ENCODE results near the gene IGF2R. TPM values are rescaled to one million over a fixed set of nuclear protein-coding genes. Genes with fewer than 3 reads are reported as not detected.

Gene IGF2R
- total RNA-seq, 1 donor from 2014 or later, result 35.1 TPM

- Mint-ChIP-seq H3K27ac (no peak overlapping the region), H3K4me1 (peaks cover 42% of the 10 kb centered on the region)
- peak overlapping the region; percentile 81 for H3K4me2 ChIP-seq
These were observed 1.8 kb downstream of the IGF2R start for GRCh38 chr6:159970659-159971063.

DNA sequence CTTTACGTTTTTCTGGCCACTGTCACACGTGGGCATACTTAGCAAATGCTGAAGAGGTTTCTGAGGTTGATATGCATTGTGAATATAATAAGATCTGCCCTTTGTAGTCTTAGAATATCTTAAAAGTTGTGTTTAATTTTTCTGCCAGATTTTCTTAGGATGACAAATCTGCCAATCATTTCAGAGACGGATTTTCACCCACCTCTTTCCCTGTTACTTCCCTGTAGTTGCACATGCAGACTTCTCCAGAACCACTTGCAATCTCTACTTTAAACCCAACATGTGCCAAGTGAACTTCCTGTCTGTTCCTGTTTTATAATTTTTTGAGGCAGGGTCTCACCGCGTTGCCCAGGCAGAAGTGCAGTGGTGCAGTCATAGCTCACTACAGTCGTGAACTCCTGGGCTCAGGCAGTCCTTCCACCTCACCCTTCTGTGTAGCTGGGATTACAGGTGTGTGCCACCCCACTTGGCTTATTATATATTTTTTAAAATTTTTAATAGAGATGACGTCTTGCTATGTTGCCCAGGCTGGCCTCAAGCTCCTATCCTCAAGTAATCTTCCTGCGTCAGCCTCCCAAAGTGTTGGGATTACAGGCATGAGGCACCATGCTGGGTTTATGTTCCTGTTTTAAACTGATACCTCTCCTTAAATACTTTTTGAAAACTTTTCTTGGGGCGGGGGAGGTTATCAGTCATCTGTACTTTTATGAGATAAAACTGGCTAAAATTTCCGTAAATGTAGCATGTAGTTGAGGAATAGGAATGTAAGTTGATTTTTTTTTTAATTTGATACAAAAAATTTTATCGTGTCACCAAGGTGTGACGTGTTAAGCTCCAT lies 2.7 kb downstream of the IGF2R start:
- Histone ChIP-seq H3K9ac (no peak overlapping the region), H3K27me3 (peaks cover 13% of the 10 kb centered on the region), H4K20me1 (ENCODE audit: low read depth) (peaks cover 46% of the 10 kb centered on the region), H3F3A (ENCODE audit: low read depth) (no peaks in the 10 kb centered on the region), H3K4me3 (no peak overlapping the region), H3K4me2 (peak overlapping the region; percentile 81), H2AFZ (replicated peaks) (no peak overlapping the region), H3K27ac (no peak overlapping the region), H3K79me2 (ENCODE audit: low read depth) (peaks cover 74% of the 10 kb centered on the region), H3K36me3 (no peaks in the 10 kb centered on the region), H3K4me1 (peaks cover 23% of the 10 kb centered on the region), H3K9me3 (ENCODE audit: low read depth) (no peaks in the 10 kb centered on the region)
- H3K27me3 Mint-ChIP-seq (ENCODE audit: insufficient read depth, low read depth), result peaks cover 7% of the 10 kb centered on the region
- peak overlapping the region; percentile 93 for H3K4me3 Mint-ChIP-seq
- no peak for DNase-seq (ENCODE audit: low spot score)
- no peak overlapping the region for H3K27ac Mint-ChIP-seq
- no peaks in the 10 kb centered on the region for H3K36me3 Mint-ChIP-seq
- TF ChIP-seq EZH2 (IDR thresholded peaks at IDR 0.05) (no peak), EZH2phosphoT487 (IDR thresholded peaks at IDR 0.05) (no peak)
- TF ChIP-seq, protein P1, sequence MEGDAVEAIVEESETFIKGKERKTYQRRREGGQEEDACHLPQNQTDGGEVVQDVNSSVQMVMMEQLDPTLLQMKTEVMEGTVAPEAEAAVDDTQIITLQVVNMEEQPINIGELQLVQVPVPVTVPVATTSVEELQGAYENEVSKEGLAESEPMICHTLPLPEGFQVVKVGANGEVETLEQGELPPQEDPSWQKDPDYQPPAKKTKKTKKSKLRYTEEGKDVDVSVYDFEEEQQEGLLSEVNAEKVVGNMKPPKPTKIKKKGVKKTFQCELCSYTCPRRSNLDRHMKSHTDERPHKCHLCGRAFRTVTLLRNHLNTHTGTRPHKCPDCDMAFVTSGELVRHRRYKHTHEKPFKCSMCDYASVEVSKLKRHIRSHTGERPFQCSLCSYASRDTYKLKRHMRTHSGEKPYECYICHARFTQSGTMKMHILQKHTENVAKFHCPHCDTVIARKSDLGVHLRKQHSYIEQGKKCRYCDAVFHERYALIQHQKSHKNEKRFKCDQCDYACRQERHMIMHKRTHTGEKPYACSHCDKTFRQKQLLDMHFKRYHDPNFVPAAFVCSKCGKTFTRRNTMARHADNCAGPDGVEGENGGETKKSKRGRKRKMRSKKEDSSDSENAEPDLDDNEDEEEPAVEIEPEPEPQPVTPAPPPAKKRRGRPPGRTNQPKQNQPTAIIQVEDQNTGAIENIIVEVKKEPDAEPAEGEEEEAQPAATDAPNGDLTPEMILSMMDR (IDR thresholded peaks at IDR 0.05), result no peak
- H3K9me3 Mint-ChIP-seq, result no peaks in the 10 kb centered on the region
- peaks cover 44% of the 10 kb centered on the region for H3K4me1 Mint-ChIP-seq

More at GRCh38 chr6:159970659-159971063, 1.8 kb downstream of the IGF2R start:
- Histone ChIP-seq H3K4me3 (peak overlapping the region; percentile 94), H3K36me3 (no peaks in the 10 kb centered on the region), H2AFZ (replicated peaks) (no peak overlapping the region), H4K20me1 (ENCODE audit: low read depth) (peaks cover 37% of the 10 kb centered on the region), H3K79me2 (ENCODE audit: low read depth) (peaks cover 65% of the 10 kb centered on the region), H3F3A (ENCODE audit: low read depth) (no peaks in the 10 kb centered on the region), H3K9me3 (ENCODE audit: low read depth) (no peaks in the 10 kb centered on the region), H3K4me1 (peaks cover 18% of the 10 kb centered on the region), H3K27me3 (peaks cover 22% of the 10 kb centered on the region), H3K9ac (no peak overlapping the region), H3K27ac (no peak overlapping the region)
- no peak for DNase-seq (ENCODE audit: low spot score)
- Mint-ChIP-seq H3K9me3 (no peaks in the 10 kb centered on the region), H3K27me3 (ENCODE audit: insufficient read depth, low read depth) (peaks cover 7% of the 10 kb centered on the region), H3K36me3 (no peaks in the 10 kb centered on the region), H3K4me3 (peak overlapping the region; percentile 93)
- TF ChIP-seq, protein P1 (IDR thresholded peaks at IDR 0.05), result no peak
- no peak for TF ChIP-seq EZH2phosphoT487 (IDR thresholded peaks at IDR 0.05)
- no peak for TF ChIP-seq EZH2 (IDR thresholded peaks at IDR 0.05)

DNA sequence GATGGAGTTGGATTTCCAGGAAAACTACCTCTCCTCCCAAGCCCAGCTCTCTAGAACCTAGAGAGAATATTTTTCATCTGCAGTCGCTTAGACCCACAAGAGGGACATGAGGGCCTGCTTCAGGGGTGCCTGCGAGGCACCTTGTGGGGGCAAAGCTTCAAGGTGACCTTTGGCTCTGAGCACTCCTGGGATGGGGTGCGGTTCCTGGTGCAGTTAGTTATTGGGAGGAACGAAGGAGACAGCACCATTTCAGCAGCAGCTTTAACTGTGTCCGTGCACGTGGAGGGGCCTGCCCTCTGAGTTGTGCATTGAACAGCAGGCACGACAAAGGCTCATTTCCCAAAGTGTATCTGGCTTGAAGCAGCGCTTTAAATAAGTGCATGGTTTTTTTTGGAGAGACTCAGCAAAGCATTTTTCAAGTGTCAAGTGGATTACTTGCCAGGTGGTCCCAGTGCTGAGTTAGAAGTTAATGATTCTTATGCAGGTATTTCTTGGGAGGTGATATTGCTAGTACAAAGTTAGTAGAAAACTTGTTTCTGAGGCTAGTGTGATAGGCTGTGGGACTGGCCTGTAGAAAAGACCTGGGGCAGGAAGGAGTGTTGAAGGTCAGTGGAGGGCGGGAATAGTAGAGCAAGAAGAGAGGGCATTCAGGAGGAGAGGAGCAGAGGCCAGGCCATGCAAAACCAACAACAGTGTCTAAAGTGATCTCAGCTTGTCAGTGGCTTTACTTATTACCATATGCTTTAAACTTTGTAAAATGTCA lies 3.8 kb downstream of the IGF2R start:
- Mint-ChIP-seq H3K27ac (no peak overlapping the region), H3K36me3 (no peaks in the 10 kb centered on the region), H3K4me3 (no peak overlapping the region), H3K9me3 (no peaks in the 10 kb centered on the region), H3K27me3 (ENCODE audit: insufficient read depth, low read depth) (peaks cover 6% of the 10 kb centered on the region), H3K4me1 (peaks cover 54% of the 10 kb centered on the region)
- peak overlapping the region; percentile 49 for H3K9ac ChIP-seq
- H3K79me2 ChIP-seq (ENCODE audit: low read depth), result peaks cover 86% of the 10 kb centered on the region
- no peak overlapping the region for H3K4me3 ChIP-seq
- TF ChIP-seq, protein P1 (IDR thresholded peaks at IDR 0.05), result no peak
- TF ChIP-seq EZH2phosphoT487 (IDR thresholded peaks at IDR 0.05), result no peak
- no peak for TF ChIP-seq EZH2 (IDR thresholded peaks at IDR 0.05)
- H3F3A ChIP-seq (ENCODE audit: low read depth), result no peaks in the 10 kb centered on the region
- H3K36me3 ChIP-seq, result no peaks in the 10 kb centered on the region
- H3K4me1 ChIP-seq, result peaks cover 34% of the 10 kb centered on the region
- H3K9me3 ChIP-seq (ENCODE audit: low read depth), result no peaks in the 10 kb centered on the region
- peaks cover 4% of the 10 kb centered on the region for H3K27me3 ChIP-seq
- no peak overlapping the region for H2AFZ ChIP-seq (replicated peaks)
- H4K20me1 ChIP-seq (ENCODE audit: low read depth), result peaks cover 57% of the 10 kb centered on the region
- no peak for DNase-seq (ENCODE audit: low spot score)
- H3K27ac ChIP-seq, result no peak overlapping the region
- no peak overlapping the region for H3K4me2 ChIP-seq

All from neural progenitor cell (in vitro differentiated cells).